ENCODE data around the gene AHCYL1. TPM values are rescaled to one million over a fixed set of nuclear protein-coding genes. Genes with fewer than 3 reads are reported as not detected.

Gene AHCYL1
- total RNA-seq, 4 donors from 2014 or later, result 82.6 to 102 (median 92.4) TPM

- Histone ChIP-seq H3K9me3 (peaks cover 0 to 12% (median 0%) of the 10 kb centered on the region in 3 donors), H3K27me3 (no peaks in the 10 kb centered on the region), H3K4me3 (no peak overlapping the region), H3K4me1 (no peaks in the 10 kb centered on the region), H3K36me3 (no peaks in the 10 kb centered on the region), H3K27ac (no peak overlapping the region)
- TF ChIP-seq POLR2A (IDR thresholded peaks at IDR 0.05) (no peak), CTCF (IDR thresholded peaks at IDR 0.05) (no peak), EP300 (IDR thresholded peaks at IDR 0.05) (no peak), POLR2AphosphoS5 (IDR thresholded peaks at IDR 0.05) (no peak)
- ATAC-seq, result no peak
- 93 to 100% methylated on average over 2 of the region's 2 CpGs for WGBS, 2 donors (ENCODE audit: low coverage in 1 of 2)
Observed at GRCh38 chr1:109942434-109942833, 42.1 kb upstream of the AHCYL1 start.

- no peak for ATAC-seq
- Histone ChIP-seq H3K4me3 (no peak overlapping the region), H3K36me3 (no peaks in the 10 kb centered on the region), H3K9me3 (no peaks in the 10 kb centered on the region), H3K27me3 (no peaks in the 10 kb centered on the region), H3K27ac (no peak overlapping the region), H3K4me1 (no peaks in the 10 kb centered on the region)
- no peak for TF ChIP-seq POLR2AphosphoS5 (IDR thresholded peaks at IDR 0.05)
- TF ChIP-seq POLR2A (IDR thresholded peaks at IDR 0.05), result no peak
- no peak for TF ChIP-seq CTCF (IDR thresholded peaks at IDR 0.05)
- no peak for TF ChIP-seq EP300 (IDR thresholded peaks at IDR 0.05)
- 85% methylated on average over 2 of the region's 2 CpGs for WGBS, 2 donors (ENCODE audit: low coverage in 1 of 2)
Observed at GRCh38 chr1:109944541-109944940, 40.0 kb upstream of the AHCYL1 start.

- Histone ChIP-seq H3K4me3 (no peak overlapping the region), H3K27ac (no peak overlapping the region), H3K27me3 (no peaks in the 10 kb centered on the region), H3K36me3 (no peaks in the 10 kb centered on the region), H3K4me1 (no peaks in the 10 kb centered on the region), H3K9me3 (no peaks in the 10 kb centered on the region)
- TF ChIP-seq EP300 (IDR thresholded peaks at IDR 0.05) (no peak), CTCF (IDR thresholded peaks at IDR 0.05) (no peak), POLR2A (IDR thresholded peaks at IDR 0.05) (no peak), POLR2AphosphoS5 (IDR thresholded peaks at IDR 0.05) (no peak)
- ATAC-seq, result no peak
- 76 to 86% methylated on average over 3 of the region's 6 CpGs for WGBS, 2 donors (ENCODE audit: low coverage in 1 of 2)
Observed at GRCh38 chr1:109946511-109946910, 38.1 kb upstream of the AHCYL1 start.

- no peaks in the 10 kb centered on the region for H3K9me3 ChIP-seq
- H3K4me3 ChIP-seq, result no peak overlapping the region
- WGBS, 2 donors (ENCODE audit: low coverage in 1 of 2), result 58 to 66% methylated on average over 8 to 10 of the region's 10 CpGs
- no peak for ATAC-seq
- no peaks in the 10 kb centered on the region for H3K36me3 ChIP-seq
- TF ChIP-seq EP300 (IDR thresholded peaks at IDR 0.05), result no peak
- no peak for TF ChIP-seq CTCF (IDR thresholded peaks at IDR 0.05)
- no peaks in the 10 kb centered on the region for H3K4me1 ChIP-seq
- H3K27me3 ChIP-seq, result no peaks in the 10 kb centered on the region
- H3K27ac ChIP-seq, result no peak overlapping the region
Observed at GRCh38 chr1:109947582-109948284, 36.8 kb upstream of the AHCYL1 start.

- H3K4me1 ChIP-seq, result no peaks in the 10 kb centered on the region
- no peak overlapping the region for H3K27ac ChIP-seq
- H3K36me3 ChIP-seq, result no peaks in the 10 kb centered on the region
- ATAC-seq, result no peak
- no peaks in the 10 kb centered on the region for H3K27me3 ChIP-seq
- H3K9me3 ChIP-seq, result no peaks in the 10 kb centered on the region
- TF ChIP-seq CTCF (IDR thresholded peaks at IDR 0.05), result no peak
- no peak for TF ChIP-seq POLR2AphosphoS5 (IDR thresholded peaks at IDR 0.05)
- no peak for TF ChIP-seq EP300 (IDR thresholded peaks at IDR 0.05)
- TF ChIP-seq POLR2A (IDR thresholded peaks at IDR 0.05), result no peak
- H3K4me3 ChIP-seq, result no peak overlapping the region
Observed at GRCh38 chr1:109948285-109948630, 36.3 kb upstream of the AHCYL1 start.
